GM12864 (cell line): Measurements from ENCODE around the gene LNPK.

Source experiments
- DNase-seq: peaks from one replicate; pipeline ENCODE4 v3.0.0-alpha.2; 2011; ENCODE audit warnings: low read depth
- H3K4me3 ChIP-seq: 2 replicates; pipeline ENCODE4 v1.5.1; 2011; ENCODE audit warnings: mild to moderate bottlenecking, low read depth, low read length, control low read depth
- TF ChIP-seq, protein P1 (sequence below): IDR thresholded peaks from 2 replicates; pipeline ENCODE4 v1.5.1; 2011; ENCODE audit warnings: low read depth, mild to moderate bottlenecking, moderate library complexity, low read length, control low read depth, inconsistent platforms; ENCODE audit errors: missing control alignments

Gene LNPK

DNA sequence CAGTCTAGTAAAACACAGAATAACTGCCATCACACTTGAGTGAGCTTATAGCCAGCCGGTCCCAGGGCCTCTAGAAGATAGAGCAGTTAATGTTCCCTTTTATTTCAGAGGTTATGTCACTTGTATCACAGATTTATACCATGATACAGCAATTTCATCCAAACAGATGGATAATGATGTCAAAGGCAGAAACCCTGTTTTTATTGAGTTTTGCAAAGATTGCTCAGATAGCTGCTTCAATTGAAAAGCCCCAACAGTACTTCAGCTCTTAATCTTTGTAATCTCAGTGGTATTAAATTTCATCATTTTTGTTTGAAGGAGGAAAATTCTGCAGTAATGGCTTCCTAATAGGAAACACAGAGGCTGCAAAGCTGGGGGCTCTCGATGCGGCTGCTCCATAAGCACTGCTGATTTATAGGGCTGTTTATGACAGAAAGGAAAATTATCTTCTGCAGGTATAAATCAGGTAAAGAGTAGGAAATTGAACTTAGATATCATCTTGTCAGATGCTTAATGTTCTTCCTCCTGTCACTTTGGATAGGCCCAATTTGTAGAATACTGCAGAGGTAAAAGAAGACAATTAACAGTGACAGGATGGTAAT lies 112.3 kb downstream of the LNPK start:
- TF ChIP-seq, protein P1, sequence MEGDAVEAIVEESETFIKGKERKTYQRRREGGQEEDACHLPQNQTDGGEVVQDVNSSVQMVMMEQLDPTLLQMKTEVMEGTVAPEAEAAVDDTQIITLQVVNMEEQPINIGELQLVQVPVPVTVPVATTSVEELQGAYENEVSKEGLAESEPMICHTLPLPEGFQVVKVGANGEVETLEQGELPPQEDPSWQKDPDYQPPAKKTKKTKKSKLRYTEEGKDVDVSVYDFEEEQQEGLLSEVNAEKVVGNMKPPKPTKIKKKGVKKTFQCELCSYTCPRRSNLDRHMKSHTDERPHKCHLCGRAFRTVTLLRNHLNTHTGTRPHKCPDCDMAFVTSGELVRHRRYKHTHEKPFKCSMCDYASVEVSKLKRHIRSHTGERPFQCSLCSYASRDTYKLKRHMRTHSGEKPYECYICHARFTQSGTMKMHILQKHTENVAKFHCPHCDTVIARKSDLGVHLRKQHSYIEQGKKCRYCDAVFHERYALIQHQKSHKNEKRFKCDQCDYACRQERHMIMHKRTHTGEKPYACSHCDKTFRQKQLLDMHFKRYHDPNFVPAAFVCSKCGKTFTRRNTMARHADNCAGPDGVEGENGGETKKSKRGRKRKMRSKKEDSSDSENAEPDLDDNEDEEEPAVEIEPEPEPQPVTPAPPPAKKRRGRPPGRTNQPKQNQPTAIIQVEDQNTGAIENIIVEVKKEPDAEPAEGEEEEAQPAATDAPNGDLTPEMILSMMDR, result no peak
- DNase-seq, result no peak
- H3K4me3 ChIP-seq, result no peak overlapping the region

DNA sequence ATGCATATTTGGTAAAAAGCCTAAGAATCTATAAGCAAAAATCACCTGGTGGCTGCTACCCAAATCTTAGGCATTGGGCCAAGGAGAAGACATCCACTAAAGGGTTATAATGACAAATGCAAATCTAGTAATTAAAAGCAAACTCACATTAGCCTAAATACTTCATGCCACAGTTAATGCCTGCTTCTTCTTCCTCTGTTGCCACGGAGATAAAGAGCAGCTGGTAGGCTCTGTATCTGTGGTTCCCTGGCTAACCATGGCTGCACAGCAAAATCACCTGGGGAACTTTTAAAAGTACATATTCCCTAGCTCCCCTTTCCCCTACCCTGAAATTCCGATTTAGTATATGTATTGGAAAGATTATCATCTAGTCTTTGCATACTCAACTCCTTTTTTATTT lies 114.3 kb downstream of the LNPK start:
- TF ChIP-seq, protein P1, result no peak
- no peak for DNase-seq
- H3K4me3 ChIP-seq, result no peak overlapping the region

DNA sequence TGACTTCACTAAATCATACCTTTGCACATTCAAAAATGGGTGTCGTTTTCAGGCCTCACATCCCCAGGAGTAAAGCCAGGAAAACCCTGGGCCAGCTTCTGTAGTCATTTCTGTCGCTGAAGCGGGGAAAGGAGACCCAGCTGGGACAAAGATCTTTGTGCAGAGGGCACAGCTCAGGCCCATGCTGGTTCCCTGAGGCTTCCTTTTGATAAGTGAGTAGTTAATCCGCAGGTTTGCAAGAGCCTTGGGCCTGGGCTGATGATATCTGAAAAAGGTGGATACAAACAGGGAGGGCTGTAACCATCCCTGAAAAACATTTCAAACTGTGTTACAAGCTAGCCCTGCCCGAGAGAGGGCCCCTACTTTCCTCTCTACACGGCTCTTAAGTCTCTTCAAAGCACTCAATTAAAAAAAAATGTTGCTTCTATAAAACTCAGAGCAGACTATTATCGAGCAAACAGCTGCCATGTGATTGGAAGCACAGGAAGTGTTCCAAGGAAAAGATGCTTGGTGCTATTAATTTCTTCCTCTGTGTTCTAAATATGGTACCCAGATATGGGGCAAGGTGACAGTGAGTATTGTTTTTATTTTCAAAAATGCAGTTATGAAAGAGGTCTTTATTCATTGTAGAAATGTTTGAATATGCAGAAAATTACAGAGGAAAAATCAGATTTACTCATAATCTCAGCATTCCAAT lies 117.2 kb downstream of the LNPK start:
- no peak for DNase-seq
- no peak overlapping the region for H3K4me3 ChIP-seq
- TF ChIP-seq, protein P1, result no peak

DNA sequence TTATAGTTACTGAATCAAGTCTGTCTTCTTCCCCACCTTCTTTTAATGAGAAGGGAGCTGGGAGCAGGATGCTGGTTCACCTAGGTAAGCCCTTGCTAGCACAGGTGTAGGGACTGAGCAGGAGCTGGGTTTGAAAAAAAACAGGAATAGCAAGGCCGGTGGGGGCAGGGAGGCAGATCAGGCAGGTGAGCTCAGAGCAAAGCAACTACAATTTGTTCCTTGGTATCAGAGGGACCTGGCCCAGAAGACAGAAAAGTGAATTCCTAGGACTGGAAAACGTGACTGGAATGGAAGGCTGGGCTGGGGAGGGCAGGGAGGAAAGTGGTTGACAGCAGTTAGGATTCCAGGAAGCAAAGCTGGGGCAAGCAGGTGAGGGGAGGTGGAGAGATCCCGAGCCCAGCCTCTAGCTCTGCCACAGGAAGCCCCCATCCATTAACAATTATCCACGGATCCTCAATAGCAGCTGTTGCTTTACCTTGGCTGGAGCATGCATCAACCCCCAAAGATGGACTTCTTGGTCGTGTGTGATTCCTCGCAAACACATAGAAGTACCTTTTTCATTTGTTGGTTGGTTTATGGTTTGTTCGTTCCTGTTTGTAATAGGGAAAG lies 118.4 kb downstream of the LNPK start:
- no peak for DNase-seq
- H3K4me3 ChIP-seq, result no peak overlapping the region
- TF ChIP-seq, protein P1, result no peak

DNA sequence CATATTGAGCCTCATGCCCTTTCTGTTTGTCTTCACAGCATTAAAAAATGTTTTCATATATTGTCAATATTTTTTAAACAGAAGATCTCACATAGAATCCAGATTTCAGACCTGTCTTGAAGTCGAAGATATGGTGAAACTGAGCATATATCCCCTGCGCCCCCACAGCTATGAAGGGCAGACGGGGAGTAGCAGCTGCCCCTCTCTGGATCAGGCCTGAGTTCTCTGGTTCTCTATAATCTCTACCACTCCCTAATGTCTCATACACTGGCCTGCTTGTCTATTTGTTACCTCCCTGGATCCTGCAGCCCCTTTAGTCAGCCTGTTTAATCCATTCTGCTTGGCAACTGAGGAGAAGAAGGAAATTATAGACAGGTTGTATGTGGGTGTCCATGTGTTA lies 122.4 kb downstream of the LNPK start:
- H3K4me3 ChIP-seq, result no peak overlapping the region
- DNase-seq, result no peak
- TF ChIP-seq, protein P1, result no peak

DNA sequence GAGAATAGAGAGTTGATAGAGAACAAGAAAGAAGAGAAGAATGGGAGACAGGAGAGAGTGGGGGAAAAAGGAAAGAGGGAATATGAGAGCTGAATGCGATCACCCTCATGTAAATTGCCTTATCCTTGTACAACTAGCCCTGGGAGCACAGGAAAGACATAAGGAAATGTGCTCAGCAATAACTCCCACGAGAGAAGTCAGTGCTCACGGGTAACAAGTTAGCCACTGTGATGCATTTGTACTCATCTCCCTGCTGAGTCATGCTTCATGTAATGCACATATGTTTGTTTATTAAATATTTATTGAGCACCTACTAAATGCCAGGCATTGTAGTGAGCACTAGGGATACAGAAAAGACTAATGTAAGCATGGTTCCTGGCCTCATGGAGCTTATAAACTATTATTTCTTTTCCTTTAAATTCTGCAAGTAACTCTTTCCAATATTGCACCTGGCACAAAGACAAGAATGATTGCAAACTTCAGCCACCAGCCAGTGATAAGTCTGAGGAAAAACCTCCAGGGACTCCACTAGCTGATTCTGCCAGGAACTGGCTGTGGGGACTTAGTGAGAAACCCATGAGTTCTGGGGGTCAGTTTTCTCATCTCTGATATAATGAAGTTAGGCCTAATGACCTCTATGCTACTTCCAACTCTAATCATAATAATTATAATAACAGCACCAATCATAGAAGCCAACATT lies 124.1 kb downstream of the LNPK start:
- TF ChIP-seq, protein P1, result no peak
- no peak for DNase-seq
- H3K4me3 ChIP-seq, result no peak overlapping the region
